AG04449 (cell line): ENCODE results near the gene TIPARP.

Source experiments
- CTCF ChIA-PET: fragments of 350-600 bp; formaldehyde crosslinking; extraction: SDS; loops from one replicate; lab custom pipeline; 2021; ENCODE audit warnings: antibody characterized with exemption; lab: Yijun Ruan, JAX
- POLR2A ChIA-PET: fragments of 400-600, 350-600 bp; formaldehyde crosslinking; extraction: SDS; loops from one replicate; lab custom pipeline; 2020; ENCODE audit warnings: antibody characterized with exemption, inconsistent platforms; lab: Yijun Ruan, JAX
- DNase-seq: peaks from one replicate; pipeline ENCODE4 v3.0.0-alpha.2; 2010; ENCODE audit warnings: low read depth, low spot score
- H3K4me3 ChIP-seq: 2 replicates; pipeline ENCODE4 v1.5.1; 2011; ENCODE audit warnings: low read depth, mild to moderate bottlenecking, control low read depth, low read length
- TF ChIP-seq, protein P1 (sequence below): IDR thresholded peaks from one replicate; pipeline ENCODE4 v1.5.1; 2011; ENCODE audit warnings: mild to moderate bottlenecking, moderate library complexity, low read length, control low read depth, inconsistent platforms; ENCODE audit not compliant: insufficient read depth; ENCODE audit errors: missing control alignments

Gene TIPARP

DNA sequence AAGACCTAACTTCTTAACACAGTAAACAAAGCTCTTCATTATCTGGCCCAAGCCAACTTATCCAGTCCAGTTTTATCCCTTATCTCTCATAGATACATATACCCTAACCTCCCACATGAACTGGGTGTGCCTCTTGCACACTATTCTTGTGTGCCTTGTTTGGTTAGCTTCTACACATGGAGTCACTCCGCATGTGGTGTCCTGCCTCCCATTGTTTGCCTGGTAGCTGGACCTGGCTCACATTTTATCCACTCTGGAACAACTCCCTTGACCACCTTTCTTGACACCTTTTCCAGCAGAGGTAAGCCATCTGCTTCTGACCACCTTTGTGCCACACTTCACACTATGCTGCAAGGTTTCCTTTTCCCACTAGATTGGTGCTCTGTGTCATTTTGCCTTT is 15.2 kb downstream of the TIPARP start:
- CTCF ChIA-PET: interaction anchor here (1.0 to 2.4 kb wide), 6 partner anchors 8 to 538 kb away, joined by 3 to 16 read pairs (median 4); no protein-coding TSS in a partner anchor
- no peak overlapping the region; the same call in 1 of the 2 replicates for H3K4me3 ChIP-seq
- POLR2A ChIA-PET: no interaction called here
- TF ChIP-seq, protein P1, sequence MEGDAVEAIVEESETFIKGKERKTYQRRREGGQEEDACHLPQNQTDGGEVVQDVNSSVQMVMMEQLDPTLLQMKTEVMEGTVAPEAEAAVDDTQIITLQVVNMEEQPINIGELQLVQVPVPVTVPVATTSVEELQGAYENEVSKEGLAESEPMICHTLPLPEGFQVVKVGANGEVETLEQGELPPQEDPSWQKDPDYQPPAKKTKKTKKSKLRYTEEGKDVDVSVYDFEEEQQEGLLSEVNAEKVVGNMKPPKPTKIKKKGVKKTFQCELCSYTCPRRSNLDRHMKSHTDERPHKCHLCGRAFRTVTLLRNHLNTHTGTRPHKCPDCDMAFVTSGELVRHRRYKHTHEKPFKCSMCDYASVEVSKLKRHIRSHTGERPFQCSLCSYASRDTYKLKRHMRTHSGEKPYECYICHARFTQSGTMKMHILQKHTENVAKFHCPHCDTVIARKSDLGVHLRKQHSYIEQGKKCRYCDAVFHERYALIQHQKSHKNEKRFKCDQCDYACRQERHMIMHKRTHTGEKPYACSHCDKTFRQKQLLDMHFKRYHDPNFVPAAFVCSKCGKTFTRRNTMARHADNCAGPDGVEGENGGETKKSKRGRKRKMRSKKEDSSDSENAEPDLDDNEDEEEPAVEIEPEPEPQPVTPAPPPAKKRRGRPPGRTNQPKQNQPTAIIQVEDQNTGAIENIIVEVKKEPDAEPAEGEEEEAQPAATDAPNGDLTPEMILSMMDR: no peak
- no peak for DNase-seq

DNA sequence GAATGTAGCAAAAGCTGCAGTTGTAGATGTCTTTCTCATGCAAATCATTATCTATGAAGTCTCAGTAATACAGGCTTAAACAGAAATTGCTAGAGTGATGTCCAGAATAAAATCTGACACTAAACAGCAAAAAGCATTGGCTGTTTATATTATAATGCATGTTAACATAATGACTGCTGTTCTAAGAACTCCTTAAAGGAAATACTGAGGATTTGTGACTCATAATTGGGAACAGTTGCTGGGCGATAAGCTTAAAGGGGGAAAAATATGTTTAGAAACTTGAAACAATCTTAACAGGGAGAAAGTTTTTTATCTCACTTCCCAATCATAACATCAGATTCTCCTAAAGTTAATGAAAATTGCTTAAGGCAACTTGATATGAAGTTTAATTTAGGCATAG is 17.5 kb downstream of the TIPARP start:
- TF ChIP-seq, protein P1: no peak
- POLR2A ChIA-PET: no interaction called here
- CTCF ChIA-PET: no interaction called here
- no peak overlapping the region for H3K4me3 ChIP-seq
- DNase-seq: no peak

DNA sequence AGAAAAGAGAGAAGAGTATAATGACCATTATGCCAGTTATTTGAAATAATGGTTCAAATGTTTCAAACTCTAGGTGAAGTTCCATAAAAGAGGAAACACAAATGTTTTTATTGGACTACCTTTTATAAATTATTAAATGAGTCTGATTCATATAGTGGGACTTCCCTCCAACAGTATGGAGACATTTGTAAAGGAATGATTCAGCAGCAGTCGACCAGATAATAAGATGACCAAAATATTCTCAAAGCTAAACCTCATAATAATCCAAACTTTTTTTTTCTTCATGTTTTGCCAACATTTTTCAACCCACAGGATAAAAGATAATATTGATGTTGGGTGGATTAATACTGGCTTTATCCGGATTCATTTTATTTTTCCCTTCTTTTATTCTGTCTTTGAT is 18.8 kb downstream of the TIPARP start:
- TF ChIP-seq, protein P1: no peak
- POLR2A ChIA-PET: interaction anchor here (1.1 kb wide), 1 partner anchor 12 kb away, joined by 3 read pairs; no protein-coding TSS in a partner anchor
- CTCF ChIA-PET: interaction anchor here (1.7 kb wide), 1 partner anchor 13 kb away, joined by 5 read pairs; no protein-coding TSS in a partner anchor
- DNase-seq: no peak
- H3K4me3 ChIP-seq: no peak overlapping the region

DNA sequence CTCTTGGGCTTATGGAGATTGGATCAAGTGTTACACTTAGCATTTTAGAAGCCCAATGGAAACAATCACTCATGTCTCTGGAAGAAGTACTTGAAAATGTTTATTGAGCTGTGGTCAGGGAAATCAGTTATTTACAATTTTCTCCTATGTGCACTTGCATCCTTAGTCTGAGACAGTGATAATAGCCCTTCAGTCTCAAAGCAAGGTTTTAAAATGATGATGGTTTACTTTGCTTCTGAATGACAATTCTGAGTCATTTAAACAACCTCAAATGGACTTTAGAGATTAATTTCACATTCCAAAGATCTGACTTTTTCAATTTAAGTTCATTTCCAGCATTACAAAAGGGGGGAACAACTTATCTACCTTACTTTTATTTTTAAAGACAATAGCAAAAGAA is 20.1 kb downstream of the TIPARP start:
- ChIA-PET CTCF (interaction anchor here (1.4 to 1.7 kb wide), 2 partner anchors 9 to 12 kb away, joined by 4 to 5 read pairs; no protein-coding TSS in a partner anchor), POLR2A (no interaction called here)
- TF ChIP-seq, protein P1: no peak
- H3K4me3 ChIP-seq: no peak overlapping the region
- no peak for DNase-seq

DNA sequence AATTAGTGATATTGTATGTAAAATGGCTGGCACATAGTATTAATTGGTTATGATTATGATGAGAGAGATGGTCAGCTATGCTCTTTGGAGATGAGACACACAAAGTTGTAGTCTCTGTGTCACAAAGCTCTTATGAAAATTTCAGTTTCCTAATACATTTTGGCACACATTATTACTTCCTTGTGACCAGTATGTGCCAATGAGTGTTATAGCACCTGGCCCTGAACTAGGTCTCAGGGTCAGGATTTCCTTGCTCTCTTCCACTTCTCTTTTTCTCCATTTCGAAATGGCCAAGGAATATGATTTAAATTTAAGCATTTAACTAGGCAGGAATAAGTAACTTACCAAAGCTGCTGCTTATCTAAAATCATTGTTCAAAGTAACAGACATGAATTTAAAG is 28.0 kb downstream of the TIPARP start:
- POLR2A ChIA-PET: interaction anchor here (0.6 to 1.7 kb wide), 3 partner anchors 17 to 22 kb away, joined by 3 read pairs; no protein-coding TSS in a partner anchor
- CTCF ChIA-PET: interaction anchor here (1.3 to 1.7 kb wide), 2 partner anchors 7 to 435 kb away, joined by 4 to 6 read pairs; no protein-coding TSS in a partner anchor
- DNase-seq: no peak
- TF ChIP-seq, protein P1: no peak
- H3K4me3 ChIP-seq: no peak overlapping the region

DNA sequence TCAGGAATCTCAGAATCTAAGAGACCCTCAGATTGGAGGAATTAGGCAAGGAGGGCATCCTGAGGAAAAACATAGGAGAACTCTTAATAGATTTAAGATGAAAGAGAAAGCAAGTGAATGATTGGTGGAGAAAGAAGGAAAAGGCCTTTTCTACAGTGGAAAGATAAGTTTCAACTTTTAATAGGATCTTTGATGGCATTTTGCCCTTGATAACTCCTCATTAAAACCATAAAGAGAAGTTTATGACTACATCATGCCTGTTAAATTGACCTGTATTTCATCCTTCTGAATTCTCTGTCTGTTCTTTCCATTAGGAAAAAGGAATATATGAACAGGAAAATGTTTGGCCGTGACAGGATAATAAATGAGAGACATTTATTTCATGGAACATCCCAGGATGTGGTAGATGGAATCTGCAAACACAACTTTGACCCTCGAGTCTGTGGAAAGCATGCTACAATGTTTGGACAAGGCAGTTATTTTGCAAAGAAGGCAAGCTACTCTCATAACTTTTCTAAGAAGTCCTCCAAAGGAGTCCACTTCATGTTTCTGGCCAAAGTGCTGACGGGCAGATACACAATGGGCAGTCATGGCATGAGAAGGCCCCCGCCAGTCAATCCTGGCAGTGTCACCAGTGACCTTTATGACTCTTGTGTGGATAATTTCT is 30.1 kb downstream of the TIPARP start:
- ChIA-PET CTCF (no interaction called here), POLR2A (no interaction called here)
- H3K4me3 ChIP-seq: no peak overlapping the region
- no peak for DNase-seq
- TF ChIP-seq, protein P1: no peak
